ENCODE data around the gene SLC6A3.
"Not testable (repeated sequence)": the region's sequence is repeated elsewhere in the genome, so short reads cannot be mapped to it uniquely, and the experiment has no call there.

SLC6A3 gene

DNA sequence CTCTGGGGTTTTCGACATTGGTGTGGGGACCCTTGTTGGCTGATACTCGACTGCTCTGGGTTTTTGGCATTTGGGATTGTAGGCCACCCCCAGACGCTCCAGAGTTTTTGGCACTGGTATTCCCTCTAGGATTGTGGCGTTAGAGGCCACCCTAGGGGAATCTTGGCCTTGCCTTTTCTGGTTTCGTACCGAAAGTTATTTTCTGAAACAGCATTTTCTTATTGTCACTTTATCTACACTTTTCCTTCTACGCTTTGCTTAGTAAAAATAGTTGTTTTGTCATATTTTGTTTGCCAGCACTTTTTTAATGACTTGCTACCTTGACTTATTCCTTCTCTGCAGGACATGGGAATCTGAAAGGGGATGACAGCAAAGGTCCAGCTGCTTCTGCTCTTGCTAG lies 75.2 kb downstream of the SLC6A3 start:
- no peaks in the 10 kb centered on the region for H3K4me1 Mint-ChIP-seq (ENCODE audit: low read depth)
- no peaks in the 10 kb centered on the region for H3K27me3 Mint-ChIP-seq
- no peak overlapping the region for H3K4me3 Mint-ChIP-seq
- H3K9me3 Mint-ChIP-seq, result no peaks in the 10 kb centered on the region
- DNase-seq, result no peak
- no peak overlapping the region for H3K27ac Mint-ChIP-seq
- no peaks in the 10 kb centered on the region for H3K36me3 Mint-ChIP-seq (ENCODE audit: low read depth)

DNA sequence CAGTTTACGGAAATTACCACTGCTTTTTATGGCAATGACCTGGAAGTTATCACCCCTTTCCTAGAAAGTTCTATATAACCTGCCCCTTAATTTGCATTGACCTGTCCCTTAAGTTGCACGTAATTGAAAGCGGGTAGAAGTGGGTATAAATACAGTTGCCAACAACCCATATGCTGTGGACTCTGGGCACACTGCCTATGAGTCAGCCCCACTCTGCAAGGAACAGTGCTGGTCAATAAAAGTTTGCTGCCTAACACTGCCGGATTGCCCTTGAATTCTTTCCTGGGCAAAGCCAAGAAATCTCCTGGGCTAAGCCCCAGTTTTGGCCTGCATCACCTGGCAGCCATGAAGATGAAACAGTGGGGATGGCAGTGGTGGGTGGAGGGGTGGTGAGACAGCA lies 76.5 kb downstream of the SLC6A3 start:
- no peak for DNase-seq
- no peaks in the 10 kb centered on the region for H3K36me3 Mint-ChIP-seq (ENCODE audit: low read depth)
- no peaks in the 10 kb centered on the region for H3K4me1 Mint-ChIP-seq (ENCODE audit: low read depth)
- H3K27ac Mint-ChIP-seq, result no peak overlapping the region
- no peaks in the 10 kb centered on the region for H3K9me3 Mint-ChIP-seq
- peaks cover 8% of the 10 kb centered on the region for H3K27me3 Mint-ChIP-seq
- no peak overlapping the region for H3K4me3 Mint-ChIP-seq

DNA sequence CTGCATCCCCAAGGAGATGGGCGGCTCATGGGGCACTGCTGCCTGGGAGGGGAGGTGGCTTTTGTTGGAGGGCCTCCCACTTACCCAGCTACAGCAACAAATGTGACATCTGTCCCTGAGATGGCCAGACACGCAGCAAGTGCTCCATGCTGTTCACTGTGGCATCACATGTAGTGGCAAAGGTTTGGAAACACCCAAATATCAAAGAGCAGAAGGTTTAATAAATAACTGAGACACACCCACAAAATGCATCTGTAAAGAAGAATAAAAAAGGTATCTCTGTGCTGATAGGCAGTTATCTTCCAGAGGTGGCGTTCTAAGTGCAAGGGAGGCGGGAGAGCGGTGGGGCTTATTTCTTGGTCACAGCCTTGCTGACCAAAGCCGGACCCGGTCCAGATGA lies 77.0 kb downstream of the SLC6A3 start:
- no peak overlapping the region for H3K27ac Mint-ChIP-seq
- no peaks in the 10 kb centered on the region for H3K4me1 Mint-ChIP-seq (ENCODE audit: low read depth)

DNA sequence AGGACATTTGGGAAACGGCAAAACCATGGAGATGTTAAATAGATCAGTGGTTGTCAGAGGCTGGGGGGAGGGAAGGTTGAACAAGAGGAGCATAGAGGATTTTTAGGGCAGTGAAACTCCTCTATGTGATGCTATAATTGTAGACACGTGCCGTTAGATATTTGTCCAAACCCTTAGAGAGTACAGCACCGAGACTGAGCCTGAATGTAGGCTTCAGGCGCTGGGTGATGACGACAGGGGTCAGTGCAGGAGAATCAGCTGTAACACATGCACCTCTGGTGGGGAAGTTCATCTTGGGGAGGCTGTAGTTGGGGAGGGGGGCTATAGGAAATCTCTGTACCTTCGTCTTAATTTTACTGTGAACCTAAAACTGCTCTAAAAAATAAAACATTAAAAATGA lies 78.1 kb downstream of the SLC6A3 start:
- no peaks in the 10 kb centered on the region for H3K9me3 Mint-ChIP-seq
- H3K4me3 Mint-ChIP-seq, result no peak overlapping the region
- no peak for DNase-seq
- H3K36me3 Mint-ChIP-seq (ENCODE audit: low read depth), result no peaks in the 10 kb centered on the region
- H3K27me3 Mint-ChIP-seq, result peaks cover 22% of the 10 kb centered on the region
- no peak overlapping the region for H3K27ac Mint-ChIP-seq
- H3K4me1 Mint-ChIP-seq (ENCODE audit: low read depth), result no peaks in the 10 kb centered on the region

More for the DNA sequence above, 77.0 kb downstream of the SLC6A3 start:
- H3K27me3 Mint-ChIP-seq, result peaks cover 14% of the 10 kb centered on the region
- no peak overlapping the region for H3K4me3 Mint-ChIP-seq
- DNase-seq, result no peak
- no peaks in the 10 kb centered on the region for H3K9me3 Mint-ChIP-seq
- H3K36me3 Mint-ChIP-seq (ENCODE audit: low read depth), result no peaks in the 10 kb centered on the region

DNA sequence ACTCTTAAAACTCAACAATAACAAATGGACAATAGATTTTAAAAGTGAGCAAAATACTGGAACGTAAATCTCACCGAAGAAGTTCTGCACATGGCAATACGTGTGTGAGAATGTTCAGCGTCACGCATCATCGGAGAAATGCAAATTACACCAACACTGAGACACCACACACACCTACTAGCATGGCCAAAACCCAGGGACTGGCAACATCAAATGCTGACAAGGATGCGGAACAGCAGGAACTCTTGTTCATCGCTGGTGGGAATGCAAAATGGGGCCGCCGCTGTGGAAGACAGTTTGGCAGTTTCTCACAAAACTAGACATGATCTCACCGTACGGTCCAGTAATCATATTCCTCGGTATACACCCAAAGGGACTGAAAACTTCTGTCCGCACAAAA lies 78.7 kb downstream of the SLC6A3 start:
- Mint-ChIP-seq H3K4me3 (no peak overlapping the region), H3K27me3 (peaks cover 27% of the 10 kb centered on the region), H3K27ac (no peak overlapping the region), H3K4me1 (ENCODE audit: low read depth) (no peaks in the 10 kb centered on the region), H3K36me3 (ENCODE audit: low read depth) (no peaks in the 10 kb centered on the region), H3K9me3 (no peaks in the 10 kb centered on the region)
- DNase-seq, result no peak

DNA sequence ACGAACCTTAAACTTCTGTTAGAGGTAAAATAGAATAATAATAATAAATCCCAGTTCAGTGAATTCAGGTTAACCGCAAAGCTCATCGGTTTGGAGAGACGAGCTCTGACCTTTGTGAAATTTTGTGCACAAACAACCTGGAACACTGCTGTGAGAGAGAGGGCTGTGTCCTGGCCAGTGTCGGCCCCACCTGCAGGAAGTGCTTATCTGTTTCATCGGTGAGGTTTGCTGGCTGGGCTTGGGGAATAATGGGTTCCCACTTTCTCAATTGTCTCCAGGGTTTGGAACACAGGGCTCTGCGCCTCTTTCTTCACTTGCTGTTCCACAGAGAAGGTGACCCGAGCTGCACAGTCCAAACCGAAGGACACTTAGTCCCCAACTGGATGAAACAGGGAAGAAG lies 81.0 kb downstream of the SLC6A3 start:
- DNase-seq, result no peak
- Mint-ChIP-seq H3K36me3 (ENCODE audit: low read depth) (no peaks in the 10 kb centered on the region), H3K9me3 (no peaks in the 10 kb centered on the region), H3K27ac (no peak overlapping the region), H3K4me1 (ENCODE audit: low read depth) (no peaks in the 10 kb centered on the region), H3K27me3 (peaks cover 43% of the 10 kb centered on the region), H3K4me3 (no peak overlapping the region)

DNA sequence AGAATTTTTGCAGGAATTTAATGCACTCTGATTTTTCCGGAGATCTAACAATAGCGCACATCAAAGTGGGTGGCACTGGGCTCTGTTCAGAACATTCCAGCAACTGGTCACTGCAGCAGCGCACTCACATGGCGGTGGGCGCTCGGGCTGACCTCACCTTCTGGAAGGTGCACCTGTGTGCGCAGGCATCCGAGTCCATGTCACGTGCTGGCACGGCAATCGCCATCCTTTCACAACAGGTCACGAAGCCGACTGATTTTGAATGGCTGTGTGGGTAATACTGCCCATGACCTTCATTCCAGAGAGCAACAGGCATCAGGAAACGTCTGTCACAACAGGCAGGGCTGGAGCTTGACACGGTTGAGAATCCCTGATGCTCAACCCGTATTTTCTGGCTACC lies 81.7 kb downstream of the SLC6A3 start:
- no peaks in the 10 kb centered on the region for H3K36me3 Mint-ChIP-seq (ENCODE audit: low read depth)
- peaks cover 43% of the 10 kb centered on the region for H3K27me3 Mint-ChIP-seq
- H3K27ac Mint-ChIP-seq, result no peak overlapping the region
- no peaks in the 10 kb centered on the region for H3K9me3 Mint-ChIP-seq
- H3K4me1 Mint-ChIP-seq (ENCODE audit: low read depth), result no peaks in the 10 kb centered on the region
- DNase-seq, result no peak
- H3K4me3 Mint-ChIP-seq, result no peak overlapping the region

DNA sequence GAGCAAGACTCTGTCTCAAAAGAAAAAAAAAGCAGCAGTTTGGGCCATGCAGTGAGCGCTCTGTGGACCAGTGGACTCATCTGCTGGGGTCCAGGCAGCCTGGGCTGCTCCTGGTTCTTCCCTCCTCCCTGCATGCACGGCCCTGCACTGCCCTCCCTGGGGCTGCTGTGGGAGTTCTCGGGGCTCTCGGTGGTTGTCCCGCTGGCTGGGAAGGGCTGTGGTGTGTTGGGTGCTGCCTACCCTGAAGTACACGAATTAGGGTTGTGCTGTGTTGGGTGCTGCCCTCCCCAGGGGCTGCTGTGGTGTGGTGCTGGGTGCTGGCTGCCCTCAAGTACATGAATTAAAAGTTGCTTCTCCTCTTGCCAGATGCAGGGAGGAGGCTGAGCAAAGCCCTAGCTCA lies 82.1 kb downstream of the SLC6A3 start:
- DNase-seq, result no peak
- no peaks in the 10 kb centered on the region for H3K4me1 Mint-ChIP-seq (ENCODE audit: low read depth)
- H3K9me3 Mint-ChIP-seq, result no peaks in the 10 kb centered on the region
- no peak overlapping the region for H3K4me3 Mint-ChIP-seq
- no peaks in the 10 kb centered on the region for H3K36me3 Mint-ChIP-seq (ENCODE audit: low read depth)
- H3K27me3 Mint-ChIP-seq, result peaks cover 47% of the 10 kb centered on the region
- no peak overlapping the region for H3K27ac Mint-ChIP-seq

DNA sequence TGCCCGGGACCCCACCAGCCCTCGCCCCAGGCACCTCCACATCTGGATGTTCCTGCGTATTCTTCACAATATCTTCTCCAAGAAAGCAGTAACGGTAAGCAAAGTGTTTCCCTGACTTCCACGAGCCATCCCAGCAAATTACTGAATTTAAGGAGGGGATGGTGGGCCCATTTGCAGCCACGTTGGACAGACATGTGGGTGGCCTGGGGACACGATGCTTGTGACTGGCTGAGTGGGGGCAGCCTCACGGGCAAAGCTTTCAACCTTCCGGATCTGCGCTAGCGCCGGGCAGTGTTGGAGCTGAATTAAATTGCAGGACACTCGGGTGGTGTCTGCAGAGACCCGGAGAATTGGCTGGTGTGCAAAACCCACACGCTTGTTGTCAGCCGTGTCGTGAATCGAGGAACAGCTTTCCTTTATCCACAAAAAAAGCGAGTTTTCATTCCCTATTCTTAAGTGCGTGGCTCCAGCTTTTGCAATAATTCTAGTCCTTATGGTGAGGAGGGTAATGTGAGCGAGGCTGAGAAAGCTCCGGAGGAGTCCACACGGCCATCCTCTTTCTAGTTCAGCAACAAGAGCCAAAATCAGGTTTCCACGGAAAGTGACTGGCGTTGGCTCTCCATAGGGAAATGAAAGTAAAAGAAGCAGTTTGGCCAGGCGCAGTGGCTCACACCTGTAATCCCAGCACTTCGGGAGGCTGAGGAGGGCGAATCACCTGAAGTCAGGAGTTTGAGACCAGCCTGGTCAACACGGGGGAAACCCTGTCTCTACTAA lies 82.8 kb downstream of the SLC6A3 start:
- Mint-ChIP-seq H3K27me3 (peaks cover 50% of the 10 kb centered on the region), H3K4me1 (ENCODE audit: low read depth) (no peaks in the 10 kb centered on the region), H3K36me3 (ENCODE audit: low read depth) (no peaks in the 10 kb centered on the region), H3K4me3 (no peak overlapping the region), H3K27ac (no peak overlapping the region), H3K9me3 (no peaks in the 10 kb centered on the region)
- DNase-seq, result no peak

DNA sequence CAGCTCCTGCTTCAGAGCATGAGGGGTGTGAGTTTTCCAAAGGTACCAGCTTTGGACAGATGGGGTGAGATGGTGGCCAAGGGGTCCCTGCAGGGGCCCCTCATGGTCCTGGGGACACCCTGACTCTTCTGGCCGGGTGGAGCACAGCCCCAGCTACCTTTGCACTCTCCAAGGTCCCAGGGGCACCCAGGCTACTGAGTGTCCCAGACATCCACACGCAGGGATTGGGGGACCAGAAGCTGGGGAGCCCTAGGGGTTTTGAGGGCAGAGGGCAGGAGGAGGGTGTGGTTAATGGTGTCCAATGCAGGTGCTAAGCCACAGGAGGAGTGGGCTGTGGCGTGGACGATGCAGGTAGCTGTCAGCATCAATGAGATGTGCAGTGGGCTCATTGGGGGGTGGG lies 84.4 kb downstream of the SLC6A3 start:
- no peak for DNase-seq
- Mint-ChIP-seq H3K27me3 (peaks cover 54% of the 10 kb centered on the region), H3K4me3 (no peak overlapping the region), H3K27ac (no peak overlapping the region), H3K4me1 (ENCODE audit: low read depth) (no peaks in the 10 kb centered on the region), H3K36me3 (ENCODE audit: low read depth) (no peaks in the 10 kb centered on the region), H3K9me3 (no peaks in the 10 kb centered on the region)

DNA sequence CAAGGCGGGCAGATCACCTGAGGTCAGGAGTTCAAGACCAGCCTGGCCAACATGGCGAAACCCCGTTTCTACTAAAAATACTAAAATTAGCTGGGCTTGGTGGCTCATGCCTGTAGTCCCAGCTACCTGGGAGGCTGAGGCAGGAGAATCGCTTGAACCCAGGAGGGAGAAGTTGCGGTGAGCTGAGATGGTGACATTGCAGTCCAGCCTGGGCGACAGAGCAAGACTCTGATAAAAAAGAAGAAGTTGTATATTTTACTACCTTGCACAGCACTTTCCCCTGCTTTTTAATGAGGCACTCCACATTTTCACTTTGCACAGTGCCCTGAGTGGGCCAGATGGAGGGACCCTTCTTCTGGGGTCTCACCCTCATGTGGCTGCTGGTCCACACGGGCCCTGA lies 84.9 kb downstream of the SLC6A3 start:
- H3K4me3 Mint-ChIP-seq; H3K36me3 Mint-ChIP-seq (ENCODE audit: low read depth); DNase-seq; H3K9me3 Mint-ChIP-seq; H3K27ac Mint-ChIP-seq; H3K4me1 Mint-ChIP-seq (ENCODE audit: low read depth): not testable (repeated sequence)
- peaks cover 54% of the 10 kb centered on the region for H3K27me3 Mint-ChIP-seq

DNA sequence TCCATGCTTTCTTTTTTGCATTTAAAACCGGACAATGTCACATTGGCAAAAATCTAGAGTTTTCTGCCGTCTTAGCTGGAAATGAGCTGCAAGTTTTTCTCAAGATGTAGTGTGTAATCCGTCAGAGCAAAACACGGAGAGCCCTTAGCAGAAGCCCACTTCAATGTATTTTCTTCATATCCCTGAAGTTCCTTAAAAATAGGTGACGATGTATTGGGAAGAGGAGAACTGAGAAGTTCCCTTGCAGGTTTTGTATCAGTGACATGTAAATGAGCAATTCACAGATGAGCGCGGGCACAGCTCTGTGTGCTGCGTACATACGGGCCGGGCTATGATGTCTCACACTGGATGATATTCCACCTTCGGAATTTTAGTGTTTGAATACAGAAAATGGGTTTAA lies 85.5 kb downstream of the SLC6A3 start:
- no peaks in the 10 kb centered on the region for H3K36me3 Mint-ChIP-seq (ENCODE audit: low read depth)
- no peak overlapping the region for H3K27ac Mint-ChIP-seq
- H3K4me3 Mint-ChIP-seq, result no peak overlapping the region
- no peak for DNase-seq
- peaks cover 53% of the 10 kb centered on the region for H3K27me3 Mint-ChIP-seq
- no peaks in the 10 kb centered on the region for H3K4me1 Mint-ChIP-seq (ENCODE audit: low read depth)
- no peaks in the 10 kb centered on the region for H3K9me3 Mint-ChIP-seq

DNA sequence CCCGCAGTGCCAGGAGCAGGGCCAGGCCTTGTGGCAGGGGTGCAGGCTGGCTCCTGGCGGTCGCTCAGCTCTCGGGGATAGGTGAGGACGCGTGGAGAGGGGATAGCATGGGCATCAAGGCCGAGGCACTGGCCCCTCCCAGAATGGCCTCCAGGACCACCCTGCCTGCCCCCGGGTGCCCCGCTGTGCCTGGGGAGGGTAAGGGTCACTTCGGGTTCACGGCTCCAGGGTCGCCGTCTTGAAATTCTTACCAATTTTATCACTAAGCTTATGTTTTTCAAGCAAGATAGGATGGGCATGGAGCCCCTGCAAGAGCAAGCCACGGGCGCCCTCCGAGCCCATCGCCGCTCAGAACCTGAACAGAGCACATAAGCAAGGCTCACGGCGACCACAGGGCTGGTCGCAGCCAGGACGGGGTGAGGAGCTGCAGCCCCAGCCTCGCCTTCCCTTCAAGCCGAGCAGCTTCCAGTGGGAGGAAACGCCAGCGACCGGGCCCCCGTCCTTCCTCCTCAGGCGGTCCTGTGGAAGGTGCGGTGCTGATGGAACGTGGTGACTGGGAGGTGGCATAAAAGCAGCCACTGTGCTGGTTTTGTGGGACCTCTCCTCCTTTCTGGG lies 86.1 kb downstream of the SLC6A3 start:
- H3K27ac Mint-ChIP-seq, result no peak overlapping the region
- no peak for DNase-seq
- H3K27me3 Mint-ChIP-seq, result peaks cover 47% of the 10 kb centered on the region
- no peaks in the 10 kb centered on the region for H3K36me3 Mint-ChIP-seq (ENCODE audit: low read depth)
- no peaks in the 10 kb centered on the region for H3K4me1 Mint-ChIP-seq (ENCODE audit: low read depth)
- H3K4me3 Mint-ChIP-seq, result no peak overlapping the region
- H3K9me3 Mint-ChIP-seq, result no peaks in the 10 kb centered on the region

DNA sequence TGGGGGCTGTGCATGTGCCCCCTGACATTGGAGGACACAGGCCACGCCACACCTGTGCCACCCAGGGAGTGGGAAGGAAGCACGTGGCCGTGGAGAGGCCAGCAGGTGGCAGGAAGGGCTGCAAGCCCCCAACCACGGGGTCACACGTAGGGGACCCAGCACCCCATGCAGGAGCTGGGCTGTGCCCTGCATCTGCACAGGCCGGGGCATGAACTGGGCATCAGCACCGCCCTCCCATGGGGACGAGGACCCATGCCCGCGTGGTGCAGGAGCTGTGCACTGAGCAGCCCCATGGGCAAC lies 86.6 kb downstream of the SLC6A3 start:
- H3K9me3 Mint-ChIP-seq, result no peaks in the 10 kb centered on the region
- H3K27ac Mint-ChIP-seq, result no peak overlapping the region
- no peak overlapping the region for H3K4me3 Mint-ChIP-seq
- no peaks in the 10 kb centered on the region for H3K4me1 Mint-ChIP-seq (ENCODE audit: low read depth)
- H3K27me3 Mint-ChIP-seq, result peaks cover 45% of the 10 kb centered on the region
- H3K36me3 Mint-ChIP-seq (ENCODE audit: low read depth), result no peaks in the 10 kb centered on the region
- no peak for DNase-seq

DNA sequence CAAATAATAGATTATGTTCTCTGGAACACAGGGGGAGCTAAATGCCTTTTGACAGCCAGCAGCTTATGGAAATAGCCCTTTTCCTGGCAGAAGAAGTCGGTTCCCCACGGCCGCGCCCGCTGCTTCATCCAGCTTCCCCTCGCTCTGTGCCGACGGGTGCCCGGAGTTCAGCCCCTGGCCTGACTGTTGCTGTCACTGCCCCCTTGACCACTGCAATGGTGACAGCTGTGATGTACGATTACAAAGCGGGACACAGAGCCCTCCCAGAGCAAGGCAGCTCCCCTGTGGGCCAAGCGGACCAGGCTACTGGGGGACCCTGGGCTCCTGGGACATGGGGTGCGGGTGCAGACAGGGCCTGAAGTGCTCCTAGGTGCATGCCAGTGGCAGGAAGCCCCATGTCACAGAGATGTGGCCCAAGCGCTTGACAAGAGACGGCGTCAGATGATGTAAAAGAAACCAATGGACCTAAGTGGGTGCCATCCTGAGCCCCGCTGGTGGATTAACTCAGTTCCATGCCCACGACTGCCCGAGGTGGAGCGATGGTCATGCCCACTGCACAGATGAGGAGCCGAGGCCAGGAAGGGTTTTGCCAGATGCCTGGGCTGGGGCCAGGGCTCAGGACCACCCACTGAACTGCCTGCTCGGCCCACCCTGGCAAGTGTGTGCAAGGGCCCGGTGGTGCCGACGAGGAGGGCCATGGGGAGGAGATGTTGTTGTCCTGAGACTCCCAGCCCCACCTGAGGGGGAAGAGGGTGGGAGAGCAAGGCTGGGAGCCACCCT lies 87.1 kb downstream of the SLC6A3 start:
- no peak for DNase-seq
- Mint-ChIP-seq H3K4me3 (no peak overlapping the region), H3K9me3 (no peaks in the 10 kb centered on the region), H3K27ac (no peak overlapping the region), H3K27me3 (peaks cover 40% of the 10 kb centered on the region), H3K36me3 (ENCODE audit: low read depth) (no peaks in the 10 kb centered on the region), H3K4me1 (ENCODE audit: low read depth) (no peaks in the 10 kb centered on the region)
